HepG2 (cell line): ENCODE data around the gene CES1. TPM values are rescaled to one million over a fixed set of nuclear protein-coding genes. Genes with fewer than 3 reads are reported as not detected.

ENCODE experiments used
- AHDC1 ChIP-seq: sonication (generic); formaldehyde crosslinking; IDR thresholded peaks from 2 replicates; pipeline ENCODE4 v1.5.1; 2020; ENCODE audit warnings: mild to moderate bottlenecking, missing genetic modification reagents, borderline replicate concordance
- CREM ChIP-seq, 2 experiments: sonication (generic) in 1 of 2; formaldehyde crosslinking in 1 of 2; IDR thresholded peaks; 2 replicates each; pipeline versions ENCODE4 v1.4.0 to v1.6.1; 2016 to 2020; ENCODE audit warnings: antibody characterized with exemption in 1 of 2, mild to moderate bottlenecking in 1 of 2, missing genetic modification reagents in 1 of 2
- EP300 ChIP-seq, 3 experiments: sonication (generic) in 1 of 3; formaldehyde crosslinking in 1 of 3; IDR thresholded peaks; 2 replicates each; pipeline versions ENCODE4 v1.5.1 to v1.6.1; 2011 to 2020; ENCODE audit warnings: low read depth in 2 of 3, low read length in 2 of 3, borderline replicate concordance in 1 of 3, improper control_type of control experiment in 1 of 3, mild to moderate bottlenecking in 1 of 3, missing genetic modification reagents in 1 of 3, moderate library complexity in 1 of 3
- ERF ChIP-seq: IDR thresholded peaks from 2 replicates; pipeline ENCODE4 v1.6.1; 2018; ENCODE audit warnings: missing biosample characterization, missing genetic modification reagents
- ETV6 ChIP-seq: sonication (generic); formaldehyde crosslinking; conservative IDR thresholded peaks from 2 replicates; pipeline ENCODE4 v1.4.0; 2020; ENCODE audit warnings: missing genetic modification reagents
- EZH2 ChIP-seq: conservative IDR thresholded peaks from 2 replicates; pipeline ENCODE4 v1.6.1; 2012; ENCODE audit warnings: mild to moderate bottlenecking, low read depth, low read length, moderate library complexity
- FOXK1 ChIP-seq: sonication (generic); formaldehyde crosslinking; IDR thresholded peaks from 2 replicates; pipeline ENCODE4 v1.4.0; 2020; ENCODE audit warnings: low read depth, missing genetic modification reagents, borderline replicate concordance
- HES4 ChIP-seq: sonication (generic); formaldehyde crosslinking; IDR thresholded peaks from 2 replicates; pipeline ENCODE4 v1.9.0; 2021; ENCODE audit warnings: mild to moderate bottlenecking, missing genetic modification reagents, borderline replicate concordance
- KDM6A ChIP-seq: IDR thresholded peaks from 2 replicates; pipeline ENCODE4 v1.6.1; 2016; ENCODE audit warnings: low read depth
- MXD4 ChIP-seq: IDR thresholded peaks from 2 replicates; pipeline ENCODE4 v1.6.1; 2016; ENCODE audit warnings: mild to moderate bottlenecking, missing biosample characterization, missing genetic modification reagents
- NKX3-1 ChIP-seq: sonication (generic); formaldehyde crosslinking; IDR thresholded peaks from 2 replicates; pipeline ENCODE4 v1.5.0; 2020; ENCODE audit warnings: missing genetic modification reagents
- PTBP1 ChIP-seq: fragments of 200-400 bp; formaldehyde crosslinking; IDR thresholded peaks from 2 replicates; pipeline ENCODE4 v1.6.1; 2018; ENCODE audit warnings: low read length, low read depth; ENCODE audit not compliant: poor library complexity, severe bottlenecking
- RBAK ChIP-seq: sonication (generic); formaldehyde crosslinking; IDR thresholded peaks from 2 replicates; pipeline ENCODE4 v1.5.1; 2020; ENCODE audit warnings: mild to moderate bottlenecking, missing genetic modification reagents
- SNAPC5 ChIP-seq: sonication (generic); formaldehyde crosslinking; IDR thresholded peaks from 2 replicates; pipeline ENCODE4 v1.8.1; 2023; ENCODE audit warnings: mild to moderate bottlenecking, missing genetic modification reagents, borderline replicate concordance
- TOPORS ChIP-seq: sonication (generic); formaldehyde crosslinking; IDR thresholded peaks from 2 replicates; pipeline ENCODE4 v1.8.0; 2023; ENCODE audit warnings: mild to moderate bottlenecking, missing genetic modification reagents
- ZFP36L2 ChIP-seq: sonication (generic); formaldehyde crosslinking; IDR thresholded peaks from 2 replicates; pipeline ENCODE4 v1.4.0; 2020; ENCODE audit warnings: missing genetic modification reagents
- ZMYM3 ChIP-seq: sonication (generic); formaldehyde crosslinking; IDR thresholded peaks from 2 replicates; pipeline ENCODE4 v1.5.1; 2020; ENCODE audit warnings: mild to moderate bottlenecking, missing genetic modification reagents
- ZNF333 ChIP-seq: sonication (generic); formaldehyde crosslinking; IDR thresholded peaks from 2 replicates; pipeline ENCODE4 v1.4.0; 2020; ENCODE audit warnings: mild to moderate bottlenecking, missing genetic modification reagents, borderline replicate concordance
- ZNF501 ChIP-seq: sonication (generic); formaldehyde crosslinking; IDR thresholded peaks from 2 replicates; pipeline ENCODE4 v1.5.1; 2020; ENCODE audit warnings: mild to moderate bottlenecking, moderate library complexity, missing genetic modification reagents
- ZNF761 ChIP-seq: sonication (generic); formaldehyde crosslinking; conservative IDR thresholded peaks from 2 replicates; pipeline ENCODE4 v1.4.0; 2020; ENCODE audit warnings: mild to moderate bottlenecking, missing genetic modification reagents
- polyA plus RNA-seq, 8 experiments: library from polyadenylated mRNA; depleted of rRNA in 3 of 8; stranded (reverse) in 7 of 8; unstranded in 1 of 8; fragments of >200 nt; fragmentation: Illumina TruSeq in 4 of 8; extraction: Trizol in 4 of 8; gene quantifications; 2 replicates each; pipeline versions ENCODE4 v1.2.1 to v1.2.3, GENCODE V29; 2011 to 2016; ENCODE audit warnings: low read depth in 4 of 8, missing spikeins in 1 of 8, mixed read lengths in 1 of 8; ENCODE audit not compliant: insufficient read depth in 1 of 8
- total RNA-seq, 5 experiments: library from RNA; depleted of rRNA; stranded (reverse); fragments of >200 nt; fragmentation: Illumina TruSeq; extraction: Trizol; gene quantifications; 2 replicates each; pipeline ENCODE4 v1.2.3, GENCODE V29; 2016; ENCODE audit warnings: low read depth in 1 of 5
- TF ChIP-seq, protein P1 (sequence below), 2 experiments: sonication (generic) in 1 of 2; formaldehyde crosslinking in 1 of 2; IDR thresholded peaks; 2 replicates each; pipeline versions ENCODE4 v1.5.1 to v1.6.1; 2011 to 2020; ENCODE audit warnings: borderline replicate concordance in 1 of 2, low read depth in 1 of 2, low read length in 1 of 2, mild to moderate bottlenecking in 1 of 2, missing genetic modification reagents in 1 of 2, moderate library complexity in 1 of 2

CES1 gene
- total and polyA plus RNA-seq, 2 of the 13 experiments (the other 11 are each of a cell fraction or from before 2014, with no cell fraction given): 136 to 198 TPM

- TF ChIP-seq ZFP36L2 (CRISPR knock-in tag) (no peak), ETV6 (CRISPR knock-in tag) (no peak), ERF (CRISPR knock-in tag) (no peak), SNAPC5 (CRISPR knock-in tag) (no peak), EP300 (IDR thresholded peaks at IDR 0.05; ENCODE audit: low read depth in 2 of 2, low read length in 2 of 2) (peak in 1 of 2 experiments; percentile 43; a peak in 2 of 4 replicates), EP300 (CRISPR knock-in tag; IDR thresholded peaks at IDR 0.05; ENCODE audit: borderline replicate concordance) (no peak), TOPORS (CRISPR knock-in tag) (no peak), ZNF761 (CRISPR knock-in tag) (no peak), ZNF501 (peak; percentile 28; the same call in 1 of the 2 replicates), NKX3-1 (CRISPR knock-in tag) (no peak), RBAK (CRISPR knock-in tag) (no peak), EZH2 (no peak), FOXK1 (peak; percentile 38; the same call in 1 of the 2 replicates), MXD4 (CRISPR knock-in tag) (no peak), ZMYM3 (CRISPR knock-in tag) (no peak), PTBP1 (no peak), HES4 (no peak), ZNF333 (CRISPR knock-in tag) (no peak), AHDC1 (CRISPR knock-in tag) (no peak), KDM6A (CRISPR knock-in tag) (peak; percentile 23; the same call in 1 of the 2 replicates), CREM (IDR thresholded peaks at IDR 0.05) (no peak), CREM (CRISPR knock-in tag; IDR thresholded peaks at IDR 0.05) (no peak)
- TF ChIP-seq, protein P1, sequence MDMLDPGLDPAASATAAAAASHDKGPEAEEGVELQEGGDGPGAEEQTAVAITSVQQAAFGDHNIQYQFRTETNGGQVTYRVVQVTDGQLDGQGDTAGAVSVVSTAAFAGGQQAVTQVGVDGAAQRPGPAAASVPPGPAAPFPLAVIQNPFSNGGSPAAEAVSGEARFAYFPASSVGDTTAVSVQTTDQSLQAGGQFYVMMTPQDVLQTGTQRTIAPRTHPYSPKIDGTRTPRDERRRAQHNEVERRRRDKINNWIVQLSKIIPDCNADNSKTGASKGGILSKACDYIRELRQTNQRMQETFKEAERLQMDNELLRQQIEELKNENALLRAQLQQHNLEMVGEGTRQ (IDR thresholded peaks at IDR 0.05; ENCODE audit: low read depth, low read length): peak; percentile 55; the same call in 1 of the 2 replicates
- TF ChIP-seq, protein P1 (CRISPR knock-in tag; IDR thresholded peaks at IDR 0.05; ENCODE audit: borderline replicate concordance): peak; percentile 61; the same call in 1 of the 2 replicates
These were observed 2.7 kb upstream of the CES1 start (continued) for GRCh38 chr16:55835581-55835980.
